ENCODE data around the gene PPP5C.
"Not testable (repeated sequence)": the region's sequence is repeated elsewhere in the genome, so short reads cannot be mapped to it uniquely, and the experiment has no call there.

- TF ChIP-seq POLR2A, CTCF (IDR thresholded peaks at IDR 0.05): not testable (repeated sequence)
Measured at GRCh38 chr19:46435689-46436088, 88.8 kb downstream of the PPP5C start.

Measured in heart left ventricle (tissue), 13 donors.